Stimulated activated CD4-positive, alpha-beta T cell treated with anti-CD3 and anti-CD28 coated beads, TNF-alpha, amount 100 ng/mL, for 24 hours (primary cell): Measurements from ENCODE around the gene PXN.
"Not testable (repeated sequence)": the region's sequence is repeated elsewhere in the genome, so short reads cannot be mapped to it uniquely, and the experiment has no call there.

Source experiments
- DNase-seq, 3 experiments: peaks; one replicate each; pipeline ENCODE4 v3.0.0-alpha.2; 2020; ENCODE audit warnings: low read depth in 3 of 3

The PXN gene

DNA sequence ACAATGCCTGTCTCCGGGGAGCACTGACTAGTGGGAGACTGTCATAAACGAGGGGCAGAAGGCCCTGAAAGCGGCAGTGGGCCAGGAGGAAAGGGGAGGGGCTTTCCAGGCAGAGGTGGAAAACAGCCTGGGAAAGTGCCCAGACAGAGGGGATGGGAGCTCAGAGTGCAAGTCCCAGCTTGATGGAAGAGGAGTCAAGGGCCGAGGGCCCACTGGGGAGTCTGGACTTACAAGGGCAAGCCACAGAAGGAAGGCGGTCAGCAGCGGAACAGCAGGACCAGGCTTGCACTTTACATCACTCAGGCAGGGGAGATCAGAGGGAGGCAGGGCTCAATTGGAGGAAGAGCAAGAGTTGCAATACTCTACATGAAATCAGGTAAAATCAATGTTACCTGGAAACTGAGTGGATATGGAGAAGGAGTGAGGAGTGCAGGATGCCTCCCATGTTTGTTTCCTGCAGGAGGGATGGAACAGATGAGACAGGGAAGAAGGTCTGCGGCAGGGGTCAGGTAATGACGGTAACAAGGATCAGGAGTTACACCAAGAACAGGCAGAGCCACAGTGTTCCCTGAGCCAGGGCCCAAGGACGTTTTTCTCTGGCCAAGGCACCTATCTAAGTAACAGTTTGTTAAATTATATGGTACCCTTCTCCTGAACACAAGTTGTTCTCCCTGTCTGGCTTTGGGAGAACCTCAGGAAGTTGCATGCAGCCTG is 23.8 kb downstream of the PXN start:
- no peak for DNase-seq

DNA sequence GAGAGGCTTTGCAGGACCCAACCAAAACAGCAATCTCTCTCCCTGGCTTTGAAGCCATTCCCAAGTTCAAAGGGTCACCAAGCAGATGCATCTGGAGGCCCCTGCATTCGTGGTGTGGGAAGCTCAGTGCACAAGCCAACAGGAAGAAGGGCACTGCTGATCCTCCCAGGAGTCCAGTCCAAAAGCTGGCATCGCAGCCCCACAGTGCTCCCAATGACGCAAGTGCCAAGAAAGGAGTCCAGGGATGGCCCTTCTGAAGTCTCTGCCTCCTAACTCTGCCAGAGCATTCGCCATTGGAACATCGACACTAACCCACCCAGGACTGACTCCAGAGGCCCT is 25.1 kb downstream of the PXN start:
- no peak for DNase-seq

DNA sequence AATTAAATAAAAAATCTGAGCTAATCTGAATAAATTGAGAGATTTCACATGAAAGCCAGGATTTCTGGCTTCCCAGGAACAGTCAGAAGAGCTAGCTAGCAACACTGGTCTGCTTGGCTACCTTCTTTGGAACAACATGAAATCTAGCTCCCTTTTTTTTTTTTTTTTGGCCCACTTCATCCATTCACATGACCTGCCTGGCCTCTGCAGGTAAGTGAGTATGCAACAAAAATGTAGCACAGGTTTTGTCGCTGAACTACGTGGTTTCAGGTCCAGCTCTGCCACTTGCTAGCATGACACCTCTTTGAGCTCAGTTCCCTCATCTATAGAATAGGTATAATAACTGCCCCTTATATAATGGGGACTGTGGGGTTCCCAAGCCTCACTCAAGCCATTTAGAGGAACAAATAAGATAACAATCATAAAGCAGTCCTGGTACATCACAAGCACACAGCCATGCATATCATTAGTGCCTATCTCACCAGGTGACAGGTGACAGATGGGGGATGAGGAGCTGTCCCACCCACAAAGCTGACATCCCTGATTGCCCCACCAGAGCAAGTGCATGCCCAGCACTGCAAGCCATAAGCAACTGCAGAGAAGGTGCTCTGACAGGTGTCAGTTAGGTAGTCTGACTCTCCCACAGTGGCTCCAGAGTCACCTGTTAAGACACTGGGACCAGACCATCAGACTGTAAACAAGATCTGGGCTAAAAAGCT is 25.6 kb downstream of the PXN start:
- no peak for DNase-seq

DNA sequence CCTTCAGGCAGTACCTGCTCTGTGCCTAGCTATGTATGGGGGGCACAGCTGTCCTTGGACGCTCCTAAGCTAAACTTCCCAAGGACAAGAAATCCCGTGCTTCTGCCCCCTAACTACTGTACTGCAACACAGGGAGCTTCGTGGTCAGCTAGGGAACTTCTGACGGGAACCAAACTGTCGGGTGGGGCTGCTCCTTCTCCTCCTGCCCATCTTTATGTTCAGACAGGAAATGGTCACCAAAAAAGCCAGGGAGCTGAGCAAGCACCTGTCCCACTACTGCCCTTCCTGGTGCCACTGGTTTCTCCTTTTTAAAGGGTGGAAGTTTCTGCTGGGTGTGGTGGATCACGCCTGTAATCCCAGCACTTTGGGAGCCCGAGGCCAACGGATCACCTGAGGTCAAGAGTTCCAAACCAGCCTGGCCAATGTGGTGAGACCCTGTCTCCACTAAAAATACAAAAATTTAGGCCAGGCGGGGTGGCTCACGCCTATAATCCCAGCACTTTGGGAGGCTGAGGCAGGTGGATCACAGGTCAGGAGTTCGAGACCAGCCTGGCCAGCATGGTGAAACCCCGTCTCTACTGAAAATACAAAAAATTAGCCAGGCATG is 26.6 kb downstream of the PXN start:
- DNase-seq, result no peak

DNA sequence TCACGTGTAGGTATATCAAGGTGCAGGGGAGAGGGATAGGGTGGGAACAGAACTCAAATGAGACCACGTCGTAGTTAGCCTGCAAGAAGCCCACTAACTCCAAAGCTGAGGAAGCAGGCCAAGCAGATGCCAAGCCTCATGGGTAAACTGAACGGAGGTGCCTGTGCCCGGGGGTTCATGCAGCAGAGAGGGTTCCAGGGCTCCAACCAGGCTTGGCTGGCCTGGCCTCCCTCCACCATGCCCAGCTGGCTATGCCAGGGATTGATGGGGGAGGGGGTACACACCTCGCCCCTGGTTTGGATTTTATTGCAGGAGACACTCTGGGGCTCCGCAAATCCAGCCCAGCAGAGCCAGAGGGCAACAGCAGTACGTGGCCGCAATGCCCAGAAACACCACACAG is 27.3 kb downstream of the PXN start:
- DNase-seq, result no peak

DNA sequence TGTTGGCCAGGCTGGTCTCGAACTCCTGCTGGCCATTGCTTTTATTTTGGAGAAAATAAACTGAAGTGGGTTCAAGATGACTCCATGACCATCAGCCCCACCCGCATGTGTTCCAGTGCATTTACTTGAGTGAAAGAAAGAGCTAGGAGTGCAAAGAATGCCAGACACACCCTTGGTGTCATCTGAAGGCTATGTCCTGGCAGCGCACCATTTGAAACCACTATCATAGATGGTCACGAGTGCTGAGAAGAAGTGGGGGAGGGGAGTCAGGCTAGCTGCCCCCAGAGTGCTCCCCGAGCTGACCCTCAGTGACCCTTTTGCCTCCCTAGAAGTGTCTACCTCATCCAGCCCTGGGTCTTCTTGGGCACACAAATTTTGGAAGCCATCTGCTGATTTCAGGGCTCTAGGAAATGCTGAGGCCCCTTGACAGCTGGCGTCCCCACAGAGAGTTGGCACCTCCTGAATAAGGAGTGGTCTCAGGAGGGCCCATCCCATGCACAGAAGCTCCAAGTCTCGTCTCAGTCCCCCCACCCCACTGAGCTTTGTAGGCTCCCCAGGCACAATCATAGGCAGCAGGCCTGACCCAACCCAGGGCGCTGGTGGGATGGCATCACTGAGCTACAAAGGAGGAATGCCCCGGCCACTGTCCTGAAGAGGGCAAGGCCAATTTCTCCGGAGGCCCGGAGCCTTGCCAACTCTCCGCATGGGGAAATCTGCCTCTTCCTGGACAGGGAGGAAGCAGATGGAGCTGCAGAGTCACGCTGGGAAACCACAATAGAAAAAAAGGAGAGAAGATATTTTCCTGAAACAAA is 28.0 kb downstream of the PXN start:
- DNase-seq, result no peak

DNA sequence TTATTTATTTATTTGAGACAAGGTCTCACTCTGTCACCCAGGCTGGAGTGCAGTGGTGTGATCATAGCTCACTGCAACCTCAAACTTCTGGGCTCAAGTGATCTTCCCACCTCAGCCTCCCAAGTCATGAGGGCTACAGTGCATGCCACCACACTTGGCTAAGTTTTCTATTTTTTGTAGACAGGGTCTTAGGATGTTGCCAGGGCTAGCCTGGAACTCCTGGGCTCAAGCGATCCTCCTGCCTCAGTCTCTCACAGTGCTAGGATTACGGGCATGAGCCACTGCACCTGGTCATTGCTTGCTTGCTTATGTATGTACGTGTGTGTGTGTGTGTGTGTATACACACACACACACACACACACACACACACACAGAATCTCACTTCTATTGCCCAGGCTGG is 28.7 kb downstream of the PXN start:
- not testable (repeated sequence) for DNase-seq

DNA sequence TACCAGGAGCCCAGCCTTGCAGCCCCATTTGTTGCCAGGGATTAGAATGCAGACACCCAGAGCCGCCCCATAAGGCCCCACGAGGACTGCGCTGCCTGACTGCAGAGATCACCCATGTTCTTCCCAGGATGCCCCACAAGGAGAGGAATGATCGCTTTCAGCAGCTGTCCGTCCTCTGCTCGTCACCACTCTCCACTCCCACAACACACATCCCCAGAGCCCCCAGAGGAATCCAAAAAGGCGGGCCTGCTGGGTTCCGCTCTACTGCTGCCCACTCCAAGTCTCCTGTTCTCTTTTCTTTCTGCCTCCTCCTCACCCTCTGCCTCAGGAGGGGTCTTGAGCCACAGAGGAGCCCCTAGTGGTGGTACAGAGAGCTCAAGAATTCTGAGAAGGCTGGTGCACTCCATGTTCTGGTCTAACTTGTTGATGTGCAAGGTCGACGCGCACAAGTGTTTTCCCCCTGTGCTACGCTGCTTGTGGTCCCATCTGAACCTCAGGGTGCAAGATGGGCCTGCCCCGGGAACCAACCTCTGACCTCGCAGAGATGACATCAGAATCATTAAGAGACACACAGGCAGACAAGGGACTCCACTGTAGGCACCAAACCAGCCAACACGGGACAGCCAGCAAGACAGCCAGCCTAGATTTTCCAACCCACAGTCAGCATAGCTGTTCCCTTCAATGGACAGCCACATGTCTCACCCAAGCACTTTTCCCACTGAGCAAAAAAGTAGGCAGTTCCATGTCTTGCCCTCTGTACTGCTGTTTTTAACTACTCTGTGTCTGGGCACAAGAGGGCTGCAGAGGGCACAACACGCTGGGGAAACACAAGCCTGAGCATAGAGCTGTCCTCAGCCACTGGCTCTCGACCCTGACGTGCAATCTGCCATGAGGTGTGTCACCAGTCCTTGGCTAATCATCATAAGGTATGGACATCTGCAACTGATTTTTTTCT is 29.9 kb downstream of the PXN start:
- no peak for DNase-seq

DNA sequence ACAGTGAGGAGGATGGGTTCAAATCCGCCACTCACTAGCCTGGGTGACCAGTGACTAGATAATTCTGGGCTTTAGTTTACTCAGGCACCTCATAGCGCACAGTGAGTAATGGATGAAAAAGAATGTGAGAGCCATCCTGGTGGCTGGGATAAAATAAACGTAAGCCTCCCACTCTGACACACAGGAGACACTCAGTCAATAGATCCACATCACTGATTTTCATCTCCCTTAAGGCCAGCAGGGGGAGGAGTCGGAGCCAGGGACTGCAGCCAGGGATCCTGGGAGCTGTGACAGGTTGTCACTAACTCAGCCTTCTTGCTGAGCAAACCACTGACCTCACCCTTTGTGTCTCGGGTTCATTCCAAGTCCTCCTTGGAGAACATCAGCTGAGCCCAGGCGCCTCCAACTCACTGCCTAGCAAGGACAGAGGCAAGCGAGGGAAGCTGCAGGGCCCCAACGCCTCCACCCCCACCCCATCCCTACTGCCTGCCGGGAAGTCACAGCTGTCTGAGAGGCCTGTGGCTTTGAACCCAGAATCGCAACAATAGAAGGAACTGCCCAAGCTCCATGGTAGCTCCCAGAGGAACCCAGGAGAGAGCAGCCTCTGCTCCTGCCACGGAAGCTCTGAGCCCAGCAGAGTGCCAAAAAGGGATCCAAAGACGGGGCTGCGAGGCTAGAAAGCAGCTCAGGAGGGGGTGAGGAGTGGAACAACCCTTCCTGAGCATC is 30.7 kb downstream of the PXN start:
- DNase-seq, result no peak

DNA sequence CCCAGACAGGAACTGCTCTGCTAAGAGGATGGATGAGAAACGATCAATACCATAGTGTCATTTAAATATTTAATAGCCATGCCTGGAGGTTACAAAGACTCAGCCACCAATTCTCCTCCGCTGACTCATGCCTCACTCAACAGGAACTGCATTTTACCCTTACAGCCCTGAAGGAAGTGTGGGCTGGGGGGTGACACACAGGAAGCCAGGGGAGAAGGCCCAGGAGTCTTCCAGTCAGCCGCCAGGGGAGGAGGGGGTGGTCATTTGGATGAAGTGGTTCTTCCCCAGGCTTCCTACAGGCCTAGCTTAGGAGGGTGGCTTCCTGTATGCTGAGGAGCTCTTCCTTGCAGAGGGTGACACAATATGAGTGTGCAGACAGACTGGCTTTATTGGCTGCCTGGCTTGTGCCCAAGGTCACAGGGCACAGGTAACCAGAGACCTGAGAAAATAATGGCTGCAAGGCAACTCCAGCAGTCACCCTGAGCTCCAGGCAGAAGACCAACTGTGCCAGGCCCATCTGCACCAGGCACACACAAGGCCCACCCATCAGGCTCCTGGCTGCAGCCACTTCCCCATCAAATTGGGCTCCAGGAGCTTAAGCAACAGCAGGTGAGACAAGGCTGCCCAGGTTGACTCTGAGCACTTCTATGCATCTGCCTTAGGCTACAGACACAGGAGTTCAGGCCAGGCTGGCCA is 34.1 kb downstream of the PXN start:
- peak; percentile 68 to 83 (median 69) for DNase-seq

DNA sequence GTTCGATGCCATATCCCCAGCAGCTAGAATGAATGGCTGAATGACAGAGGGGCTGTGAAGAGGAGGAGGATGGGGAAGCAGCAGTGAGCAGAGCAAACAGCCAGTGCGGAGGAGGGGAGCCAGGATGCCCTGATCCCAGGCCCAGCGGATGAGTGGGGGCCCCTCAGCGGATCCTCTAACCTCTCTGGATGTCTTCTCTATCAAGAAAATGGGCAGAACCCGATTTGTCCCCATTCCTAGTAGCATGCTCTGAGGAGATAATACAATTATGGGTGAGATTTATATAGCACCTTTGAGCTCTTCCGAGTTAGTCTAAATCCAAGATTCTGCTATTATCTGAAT is 34.6 kb downstream of the PXN start:
- DNase-seq, result no peak

DNA sequence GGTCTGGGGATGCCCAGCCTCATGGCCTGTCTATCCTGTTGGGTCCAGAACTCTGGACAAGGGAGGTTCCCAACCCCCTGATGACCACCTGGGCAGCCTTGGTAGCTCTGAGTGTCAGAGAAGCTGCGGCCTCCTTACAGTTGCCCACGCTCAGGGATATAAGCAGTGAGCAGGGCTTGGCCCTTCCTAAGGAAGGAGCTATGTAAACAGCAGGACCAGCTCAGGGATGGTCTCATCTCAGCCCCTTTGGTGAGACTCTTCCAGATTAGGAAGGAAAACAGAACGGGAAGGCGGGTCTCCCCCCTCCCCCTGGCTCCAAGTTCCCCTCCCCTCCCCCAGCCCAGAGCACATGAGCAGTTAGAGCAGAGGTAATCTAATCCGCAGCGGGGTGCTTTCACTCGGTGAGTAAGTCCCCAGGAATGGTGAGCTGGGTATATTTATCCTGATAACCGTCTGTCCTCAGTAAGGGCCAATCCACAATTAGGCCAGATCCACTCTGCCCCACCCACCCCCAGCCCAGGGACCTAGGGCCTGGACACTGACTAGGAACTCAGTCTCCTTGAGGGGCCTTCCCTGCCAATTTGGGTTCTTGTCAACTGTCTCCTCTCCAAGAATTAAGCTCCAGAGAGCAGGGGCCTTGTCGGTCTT is 35.1 kb downstream of the PXN start:
- DNase-seq, result no peak

DNA sequence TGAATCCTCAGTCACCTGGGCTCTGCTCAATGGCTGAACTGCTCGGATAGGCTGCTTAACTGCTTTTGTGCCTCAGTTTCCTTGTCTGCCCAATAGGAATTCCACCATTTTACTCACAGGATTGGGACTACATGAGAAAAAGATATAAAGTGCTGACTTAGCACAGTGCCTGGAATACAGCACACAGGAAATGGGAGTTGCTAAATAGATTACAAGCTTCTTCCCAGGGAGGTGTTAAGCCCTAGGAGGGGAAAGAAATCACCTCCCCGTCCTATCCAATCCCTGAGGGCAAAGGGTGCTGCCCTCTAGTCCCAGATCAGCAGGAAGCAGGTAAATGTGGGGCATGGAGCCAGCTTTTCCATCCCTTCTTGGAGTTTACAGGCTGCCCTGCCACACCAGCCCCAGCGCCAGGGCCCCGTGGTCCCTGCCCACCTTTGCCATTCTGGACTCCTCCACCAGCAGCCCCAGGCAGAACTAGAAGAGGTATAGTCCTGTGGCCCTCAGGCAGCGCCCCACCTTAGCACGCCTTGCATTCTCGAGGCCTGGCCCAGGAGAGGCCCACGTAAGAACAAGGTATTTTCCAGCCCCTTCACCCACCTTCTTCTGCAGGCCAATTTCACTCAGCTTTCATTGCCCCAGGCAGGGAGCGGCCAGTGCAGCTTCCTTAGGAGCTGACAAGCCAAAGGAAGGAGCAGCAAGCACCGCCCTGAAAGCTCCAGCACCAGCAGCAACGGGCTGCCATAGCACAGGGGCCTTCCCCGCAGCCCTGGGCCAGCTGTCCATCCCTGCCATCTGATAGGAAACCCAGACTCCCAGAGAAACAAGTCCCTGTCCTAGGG is 35.8 kb downstream of the PXN start:
- DNase-seq, result no peak

DNA sequence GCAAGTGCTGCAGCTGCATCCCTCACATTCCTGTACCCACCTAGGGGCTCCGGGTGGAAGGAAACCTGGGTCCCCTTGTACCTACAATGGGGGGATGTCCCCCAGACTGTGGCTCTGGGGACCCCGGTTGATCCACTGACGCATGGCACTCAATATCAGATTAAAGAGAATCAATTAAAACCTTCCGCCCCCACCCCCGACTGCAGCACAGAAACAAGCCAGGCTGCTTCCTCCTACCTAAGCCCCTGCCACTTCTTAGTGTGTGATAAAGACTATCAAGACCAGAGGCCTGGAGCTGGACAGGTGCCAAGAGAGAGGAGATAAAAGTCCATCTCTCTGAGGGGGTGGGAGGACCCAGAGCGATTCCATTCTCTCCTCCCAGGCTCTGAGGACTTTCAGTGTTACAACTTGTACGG is 36.5 kb downstream of the PXN start:
- no peak for DNase-seq

DNA sequence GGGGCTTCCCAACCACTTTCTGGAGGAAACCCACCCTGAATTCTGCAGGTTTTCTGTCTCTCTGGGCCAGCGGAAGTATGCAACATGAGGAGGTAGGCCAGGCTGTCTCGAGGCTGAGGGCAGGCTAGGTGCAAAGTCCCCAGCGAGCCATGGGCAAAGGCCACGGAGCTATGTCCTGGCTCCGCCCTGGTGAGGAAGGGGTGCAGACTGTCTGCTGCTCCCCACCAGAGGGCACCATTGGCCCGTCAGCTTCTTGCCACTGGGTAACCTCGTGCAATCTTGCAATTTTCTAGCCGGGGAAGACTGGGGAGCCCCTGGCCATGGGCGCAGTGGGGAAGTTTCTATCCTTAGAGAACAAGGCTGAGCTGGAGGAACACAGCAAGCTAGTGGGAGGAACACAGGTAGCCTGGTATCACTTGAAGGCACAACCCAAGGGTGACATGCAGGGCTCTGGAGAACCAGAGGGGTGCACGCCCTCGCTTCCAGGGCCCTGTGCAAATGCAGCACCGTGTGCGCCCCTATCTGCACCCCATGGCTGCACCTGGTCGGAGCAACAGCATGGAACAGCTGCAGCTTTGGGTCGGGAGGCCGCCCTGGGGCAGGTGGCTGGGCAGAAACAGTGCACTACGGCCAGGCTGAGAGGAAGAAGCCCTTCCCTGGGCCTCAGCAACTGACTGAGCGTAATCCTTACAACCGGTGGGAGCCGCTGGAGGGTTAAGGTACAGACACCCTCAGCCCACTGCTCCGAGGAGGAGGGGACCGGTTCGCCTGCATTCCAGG is 37.0 kb downstream of the PXN start:
- DNase-seq, result peak; percentile 80 to 89 (median 82)

DNA sequence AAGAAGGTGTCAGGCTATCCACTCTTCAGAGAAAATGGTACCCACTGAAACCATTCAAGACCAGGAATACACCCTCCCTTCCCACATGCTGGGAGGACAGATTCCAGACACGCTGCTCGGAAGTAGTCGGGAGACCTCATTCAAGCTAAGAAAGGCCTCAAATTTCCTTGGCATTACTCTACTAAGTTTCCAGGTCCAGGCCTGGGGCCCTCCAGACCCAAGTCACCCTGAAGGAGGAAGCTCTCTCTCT is 37.6 kb downstream of the PXN start:
- DNase-seq, result no peak

DNA sequence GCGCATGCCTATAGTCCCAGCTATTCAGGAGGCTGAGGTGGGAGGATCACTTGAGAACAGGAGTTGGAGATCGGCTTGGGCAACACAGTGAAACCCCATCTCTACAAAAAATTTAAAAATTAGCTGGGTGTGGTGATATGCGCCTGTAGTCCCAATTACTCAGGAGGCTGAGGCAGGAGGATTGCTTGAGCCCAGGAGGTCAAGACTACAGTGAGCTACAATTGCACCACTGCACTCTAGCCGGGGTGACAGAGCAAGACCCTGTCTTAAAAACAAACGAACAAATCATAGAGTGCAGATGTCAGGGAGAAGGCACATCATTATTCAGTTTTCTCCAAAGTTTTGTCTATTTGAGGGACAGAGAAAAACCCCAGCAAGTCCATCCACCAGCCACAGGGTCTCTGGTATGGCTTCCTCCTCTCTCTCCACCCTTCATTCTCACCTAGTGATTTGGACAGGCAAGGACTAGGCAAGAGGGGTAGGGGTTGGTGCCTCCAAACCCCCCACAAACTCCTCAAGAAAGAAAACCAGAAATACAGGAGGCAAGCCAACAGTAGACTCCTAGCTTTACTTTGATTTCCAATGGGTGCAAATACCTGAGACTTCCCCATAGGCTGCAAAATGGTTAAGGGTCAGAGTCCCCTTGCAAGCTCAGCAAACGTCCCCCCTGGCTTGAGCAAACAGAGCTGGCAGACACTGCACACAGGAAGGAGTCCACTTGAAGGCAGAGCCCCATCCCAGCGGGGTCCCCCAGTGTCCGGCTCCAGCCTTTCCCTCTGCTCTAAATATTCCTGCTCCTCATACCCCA is 38.1 kb downstream of the PXN start:
- DNase-seq, result no peak
